C4-2B (cell line): ENCODE results near the gene TRPV4.

Experiments used
- ZFX ChIP-seq: fragments of 450-650 bp; IDR thresholded peaks from 2 replicates; pipeline ENCODE4 v1.6.1; 2017
- TF ChIP-seq, protein P1 (sequence below): fragments of 450-650 bp; conservative IDR thresholded peaks from 2 replicates; pipeline ENCODE4 v1.5.1; 2017; ENCODE audit warnings: mild to moderate bottlenecking

DNA sequence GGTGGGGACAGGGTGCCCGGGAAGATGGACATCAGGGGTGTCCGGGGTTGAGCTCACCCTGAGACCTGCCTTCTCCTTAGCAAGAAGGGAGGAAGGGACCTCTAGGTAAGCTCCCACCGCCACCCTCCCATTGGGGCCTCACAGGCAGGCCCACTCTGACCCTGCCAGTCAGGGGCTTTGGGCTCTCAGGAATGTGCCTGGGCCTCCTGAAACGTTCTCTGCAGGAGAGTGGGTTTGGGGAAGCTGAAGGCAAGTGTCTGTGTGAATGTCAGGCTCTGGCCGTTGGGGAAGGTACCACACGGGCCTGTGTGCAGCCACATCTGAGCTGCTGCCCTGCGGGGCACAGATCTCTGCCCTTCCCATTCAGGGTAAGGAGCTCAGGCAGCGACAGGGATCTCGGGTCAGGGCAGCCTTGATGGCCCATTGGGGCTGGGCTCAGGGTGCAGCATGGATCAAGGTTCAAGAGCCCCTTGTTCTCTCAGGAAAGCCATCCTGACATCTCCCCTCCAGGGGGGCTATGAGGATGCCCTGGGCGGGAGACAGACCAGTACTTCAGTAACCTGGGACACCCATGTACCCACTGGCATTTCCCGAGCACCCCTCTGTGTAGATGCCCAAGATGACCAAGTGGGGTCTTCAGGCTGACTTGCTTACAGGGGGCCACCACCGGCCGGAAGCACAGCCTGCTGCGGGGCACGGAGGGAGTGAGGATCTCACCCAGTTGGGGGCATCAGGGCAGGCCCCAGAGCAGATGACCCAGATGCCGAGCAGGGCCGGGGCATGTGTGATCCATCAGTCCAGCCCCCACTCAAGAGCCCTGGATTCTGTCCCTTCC is 89.9 kb downstream of the TRPV4 start:
- TF ChIP-seq, protein P1, sequence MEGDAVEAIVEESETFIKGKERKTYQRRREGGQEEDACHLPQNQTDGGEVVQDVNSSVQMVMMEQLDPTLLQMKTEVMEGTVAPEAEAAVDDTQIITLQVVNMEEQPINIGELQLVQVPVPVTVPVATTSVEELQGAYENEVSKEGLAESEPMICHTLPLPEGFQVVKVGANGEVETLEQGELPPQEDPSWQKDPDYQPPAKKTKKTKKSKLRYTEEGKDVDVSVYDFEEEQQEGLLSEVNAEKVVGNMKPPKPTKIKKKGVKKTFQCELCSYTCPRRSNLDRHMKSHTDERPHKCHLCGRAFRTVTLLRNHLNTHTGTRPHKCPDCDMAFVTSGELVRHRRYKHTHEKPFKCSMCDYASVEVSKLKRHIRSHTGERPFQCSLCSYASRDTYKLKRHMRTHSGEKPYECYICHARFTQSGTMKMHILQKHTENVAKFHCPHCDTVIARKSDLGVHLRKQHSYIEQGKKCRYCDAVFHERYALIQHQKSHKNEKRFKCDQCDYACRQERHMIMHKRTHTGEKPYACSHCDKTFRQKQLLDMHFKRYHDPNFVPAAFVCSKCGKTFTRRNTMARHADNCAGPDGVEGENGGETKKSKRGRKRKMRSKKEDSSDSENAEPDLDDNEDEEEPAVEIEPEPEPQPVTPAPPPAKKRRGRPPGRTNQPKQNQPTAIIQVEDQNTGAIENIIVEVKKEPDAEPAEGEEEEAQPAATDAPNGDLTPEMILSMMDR: no peak
- TF ChIP-seq ZFX: no peak
